HG03575 (cell line): ENCODE results near the gene KIF4A.

Experiments
- ATAC-seq: cut with Tn5 transposase; IDR thresholded peaks from one replicate; pipeline ENCODE4 v1.9.1; 2021; ENCODE audit not compliant: unreplicated experiment, insufficient number of reproducible peaks, low FRiP score; ENCODE audit errors: extremely low read depth

KIF4A gene

GRCh38 chrX:70432936-70433847 lies 143.3 kb downstream of the KIF4A start:
- ATAC-seq = no peak

- no peak for ATAC-seq
These were observed 144.0 kb downstream of the KIF4A start for GRCh38 chrX:70433848-70434351.

- no peak for ATAC-seq
These were observed 144.5 kb downstream of the KIF4A start for GRCh38 chrX:70434352-70434866.

GRCh38 chrX:70434914-70435586 lies 145.1 kb downstream of the KIF4A start:
- ATAC-seq = no peak

- no peak for ATAC-seq
These were observed 146.4 kb downstream of the KIF4A start for GRCh38 chrX:70436343-70436742.

- no peak for ATAC-seq
These were observed 147.1 kb downstream of the KIF4A start for GRCh38 chrX:70437011-70437410.

- ATAC-seq = no peak
These were observed 148.2 kb downstream of the KIF4A start for GRCh38 chrX:70437921-70438665.

- no peak for ATAC-seq
These were observed 149.1 kb downstream of the KIF4A start for GRCh38 chrX:70439016-70439415.

GRCh38 chrX:70442224-70442623 lies 152.3 kb downstream of the KIF4A start:
- no peak for ATAC-seq

- ATAC-seq = no peak
These were observed 154.5 kb downstream of the KIF4A start, which contains the start of gene DLG3 for GRCh38 chrX:70444326-70444945. DLG3 (plus strand) TSS chrX:70444835; CDS start chrX:70445202, 367 bp downstream.

- no peak for ATAC-seq
These were observed 155.2 kb downstream of the KIF4A start for GRCh38 chrX:70444946-70445656.

- ATAC-seq = no peak
These were observed 156.0 kb downstream of the KIF4A start for GRCh38 chrX:70445951-70446350.

GRCh38 chrX:70446380-70447350 lies 156.8 kb downstream of the KIF4A start:
- no peak for ATAC-seq

GRCh38 chrX:70449457-70449966 lies 159.6 kb downstream of the KIF4A start:
- ATAC-seq = no peak

- ATAC-seq = no peak
These were observed 162.3 kb downstream of the KIF4A start for GRCh38 chrX:70452143-70452733.

- no peak for ATAC-seq
These were observed 163.2 kb downstream of the KIF4A start for GRCh38 chrX:70453024-70453618.
